Liver (tissue), 3 donors: ENCODE measurements around the gene RIMKLB.

ENCODE experiments used
- TF ChIP-seq, protein P1 (sequence below): IDR thresholded peaks from 2 replicates; pipeline ENCODE4 v1.6.1; 2016; ENCODE audit warnings: antibody characterized with exemption
- TF ChIP-seq, protein P2 (sequence below): fragments of 150-350 bp; IDR thresholded peaks from 2 replicates; pipeline ENCODE4 v1.5.1; 2017; ENCODE audit warnings: improper control_type of control experiment, low read depth, low read length; ENCODE audit not compliant: missing input control
- TF ChIP-seq, protein P3 (sequence below): IDR thresholded peaks from 2 replicates; pipeline ENCODE4 v1.6.1; 2016; ENCODE audit warnings: antibody characterized with exemption, mild to moderate bottlenecking
- donor health status: healthy.
- donor health status: healthy.

DNA sequence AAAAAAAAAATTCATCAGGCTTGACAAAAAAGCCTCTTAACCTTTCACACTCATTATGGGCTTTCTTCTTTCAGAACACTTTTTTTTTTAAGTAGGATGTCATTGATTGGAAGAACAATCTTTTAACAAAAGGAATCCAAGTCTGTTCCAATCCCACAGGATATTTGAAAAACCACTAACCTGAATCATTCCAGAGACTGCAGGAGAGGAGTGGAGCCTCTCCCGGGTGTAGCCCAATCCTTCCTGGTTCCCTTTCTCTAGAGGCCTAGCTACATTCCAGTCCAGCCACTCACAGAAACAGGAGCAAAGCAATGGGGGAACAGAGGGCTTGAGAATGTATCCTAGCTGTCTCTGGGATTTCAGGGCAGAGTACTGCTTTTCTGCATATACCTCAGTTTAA is 39.4 kb upstream of the RIMKLB start:
- TF ChIP-seq, protein P1, sequence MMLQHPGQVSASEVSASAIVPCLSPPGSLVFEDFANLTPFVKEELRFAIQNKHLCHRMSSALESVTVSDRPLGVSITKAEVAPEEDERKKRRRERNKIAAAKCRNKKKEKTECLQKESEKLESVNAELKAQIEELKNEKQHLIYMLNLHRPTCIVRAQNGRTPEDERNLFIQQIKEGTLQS, result no peak
- TF ChIP-seq, protein P2, sequence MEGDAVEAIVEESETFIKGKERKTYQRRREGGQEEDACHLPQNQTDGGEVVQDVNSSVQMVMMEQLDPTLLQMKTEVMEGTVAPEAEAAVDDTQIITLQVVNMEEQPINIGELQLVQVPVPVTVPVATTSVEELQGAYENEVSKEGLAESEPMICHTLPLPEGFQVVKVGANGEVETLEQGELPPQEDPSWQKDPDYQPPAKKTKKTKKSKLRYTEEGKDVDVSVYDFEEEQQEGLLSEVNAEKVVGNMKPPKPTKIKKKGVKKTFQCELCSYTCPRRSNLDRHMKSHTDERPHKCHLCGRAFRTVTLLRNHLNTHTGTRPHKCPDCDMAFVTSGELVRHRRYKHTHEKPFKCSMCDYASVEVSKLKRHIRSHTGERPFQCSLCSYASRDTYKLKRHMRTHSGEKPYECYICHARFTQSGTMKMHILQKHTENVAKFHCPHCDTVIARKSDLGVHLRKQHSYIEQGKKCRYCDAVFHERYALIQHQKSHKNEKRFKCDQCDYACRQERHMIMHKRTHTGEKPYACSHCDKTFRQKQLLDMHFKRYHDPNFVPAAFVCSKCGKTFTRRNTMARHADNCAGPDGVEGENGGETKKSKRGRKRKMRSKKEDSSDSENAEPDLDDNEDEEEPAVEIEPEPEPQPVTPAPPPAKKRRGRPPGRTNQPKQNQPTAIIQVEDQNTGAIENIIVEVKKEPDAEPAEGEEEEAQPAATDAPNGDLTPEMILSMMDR, result no peak
- TF ChIP-seq, protein P3, sequence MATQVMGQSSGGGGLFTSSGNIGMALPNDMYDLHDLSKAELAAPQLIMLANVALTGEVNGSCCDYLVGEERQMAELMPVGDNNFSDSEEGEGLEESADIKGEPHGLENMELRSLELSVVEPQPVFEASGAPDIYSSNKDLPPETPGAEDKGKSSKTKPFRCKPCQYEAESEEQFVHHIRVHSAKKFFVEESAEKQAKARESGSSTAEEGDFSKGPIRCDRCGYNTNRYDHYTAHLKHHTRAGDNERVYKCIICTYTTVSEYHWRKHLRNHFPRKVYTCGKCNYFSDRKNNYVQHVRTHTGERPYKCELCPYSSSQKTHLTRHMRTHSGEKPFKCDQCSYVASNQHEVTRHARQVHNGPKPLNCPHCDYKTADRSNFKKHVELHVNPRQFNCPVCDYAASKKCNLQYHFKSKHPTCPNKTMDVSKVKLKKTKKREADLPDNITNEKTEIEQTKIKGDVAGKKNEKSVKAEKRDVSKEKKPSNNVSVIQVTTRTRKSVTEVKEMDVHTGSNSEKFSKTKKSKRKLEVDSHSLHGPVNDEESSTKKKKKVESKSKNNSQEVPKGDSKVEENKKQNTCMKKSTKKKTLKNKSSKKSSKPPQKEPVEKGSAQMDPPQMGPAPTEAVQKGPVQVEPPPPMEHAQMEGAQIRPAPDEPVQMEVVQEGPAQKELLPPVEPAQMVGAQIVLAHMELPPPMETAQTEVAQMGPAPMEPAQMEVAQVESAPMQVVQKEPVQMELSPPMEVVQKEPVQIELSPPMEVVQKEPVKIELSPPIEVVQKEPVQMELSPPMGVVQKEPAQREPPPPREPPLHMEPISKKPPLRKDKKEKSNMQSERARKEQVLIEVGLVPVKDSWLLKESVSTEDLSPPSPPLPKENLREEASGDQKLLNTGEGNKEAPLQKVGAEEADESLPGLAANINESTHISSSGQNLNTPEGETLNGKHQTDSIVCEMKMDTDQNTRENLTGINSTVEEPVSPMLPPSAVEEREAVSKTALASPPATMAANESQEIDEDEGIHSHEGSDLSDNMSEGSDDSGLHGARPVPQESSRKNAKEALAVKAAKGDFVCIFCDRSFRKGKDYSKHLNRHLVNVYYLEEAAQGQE, result no peak
